Activated T-helper 2 cell treated with anti-CD3 and anti-CD28 coated beads, Interferon-gamma antibody, Interleukin-2, Interleukin-4, amounts not matched to agents 10 μg/mL and 5 μg/mL and 100 μg/mL, durations not matched to agents 14 hours and 24 hours and 36 hours (primary cell): ENCODE data around the gene IL19. TPM values are rescaled to one million over a fixed set of nuclear protein-coding genes. Genes with fewer than 3 reads are reported as not detected.

ENCODE experiments used
- total RNA-seq: library from RNA; stranded (reverse); gene quantifications from 2 replicates; pipeline ENCODE4 v1.2.3, GENCODE V29; 2022

IL19 gene
- total RNA-seq, 1 donor from 2014 or later = not detected

Other genes starting within 250 kb of the IL19 start
- gene EIF2D, start 158.3 kb upstream of the IL19 start, total RNA-seq = 72.7 and 73.3 TPM in 2 replicates
- 12.1 and 13.0 TPM in 2 replicates for gene DYRK3, start 135.2 kb upstream of the IL19 start, total RNA-seq
- 92.3 and 98.8 TPM in 2 replicates for gene MAPKAPK2, start 85.9 kb upstream of the IL19 start, total RNA-seq
- gene IL10, start 1.7 kb downstream of the IL19 start, total RNA-seq = 4.2 and 5.8 TPM in 2 replicates
- gene IL20, start 94.8 kb downstream of the IL19 start, total RNA-seq = not detected in 2 replicates
- gene IL24, start 126.7 kb downstream of the IL19 start, total RNA-seq = 3.1 and 3.4 TPM in 2 replicates
- gene FCMR, start 151.2 kb downstream of the IL19 start, total RNA-seq = 14.1 and 16.7 TPM in 2 replicates
- not detected in 2 replicates for gene PIGR, start 175.7 kb downstream of the IL19 start, total RNA-seq
- not detected in 2 replicates for gene FCAMR, start 199.7 kb downstream of the IL19 start, total RNA-seq